HepG2 (cell line): ENCODE results near the gene APBA1. TPM values are rescaled to one million over a fixed set of nuclear protein-coding genes. Genes with fewer than 3 reads are reported as not detected.

Source experiments
- ATAC-seq: fragments of 200-7000 bp; cut with Tn5 transposase; 3 replicates; pipeline ENCODE4 v1.9.1; 2020; ENCODE audit warnings: mild to moderate bottlenecking, moderate library complexity
- BruUV-seq: library from RNA; stranded (reverse); fragments of 400-500 nt; replicated peaks from 2 replicates; lab custom pipeline; 2021; lab: Mats Ljungman, UMichigan
- CTCF ChIA-PET: fragments of 300-600 bp; formaldehyde crosslinking; extraction: SDS; loops from one replicate; lab custom pipeline; 2021; ENCODE audit warnings: low total read pairs, inconsistent platforms, low intra/inter-chr PET ratio; lab: Yijun Ruan, JAX
- POLR2A ChIA-PET: fragments of 350-600 bp; sonication (Branson Sonifier 250); formaldehyde crosslinking; loops from one replicate; lab custom pipeline; 2020; ENCODE audit warnings: antibody characterized with exemption, inconsistent platforms; lab: Yijun Ruan, JAX
- DNase-seq: peaks from one replicate; pipeline ENCODE4 v3.0.0-alpha.2; 2015; ENCODE audit warnings: low spot score
- FAIRE-seq: peaks from 3 replicates; lab custom pipeline; 2011; peaks lifted over from hg19 to GRCh38; lab: Jason Lieb, UNC
- H2AFZ ChIP-seq: one replicate; pipeline ENCODE4 v1.6.1; 2011; ENCODE audit warnings: low read length, inconsistent platforms
- H3K27ac ChIP-seq: fragments of 300-600 bp; 3 replicates; pipeline ENCODE4 v1.8.0; 2011; ENCODE audit warnings: mixed run types, mild to moderate bottlenecking, mixed read lengths, low read length, inconsistent platforms; ENCODE audit not compliant: insufficient read depth; ENCODE audit errors: extremely low read length
- H3K27me3 ChIP-seq, 2 experiments: fragments of 200-600 bp in 1 of 2; 2 replicates in 1 of 2; 3 replicates in 1 of 2; pipeline versions ENCODE4 v1.6.0 to v1.8.0; 2011; ENCODE audit warnings: low read length in 2 of 2, mild to moderate bottlenecking in 2 of 2, moderate library complexity in 2 of 2, inconsistent platforms in 1 of 2; ENCODE audit not compliant: insufficient read depth in 2 of 2, control insufficient read depth in 1 of 2
- H3K36me3 ChIP-seq, 2 experiments: fragments of 200-600 bp in 1 of 2; replicated peaks in 1 of 2; 2 replicates in 1 of 2; 3 replicates in 1 of 2; pipeline versions ENCODE4 v1.5.1 to v1.8.0; 2011; ENCODE audit warnings: low read length in 2 of 2, inconsistent platforms in 1 of 2; ENCODE audit not compliant: insufficient read depth in 2 of 2, control insufficient read depth in 1 of 2
- H3K4me1 ChIP-seq: 2 replicates; pipeline ENCODE4 v1.5.1; 2012; ENCODE audit warnings: low read length, inconsistent platforms; ENCODE audit not compliant: insufficient read depth
- H3K4me2 ChIP-seq: 2 replicates; pipeline ENCODE4 v1.6.0; 2011; ENCODE audit warnings: low read depth, low read length, inconsistent platforms
- H3K4me3 ChIP-seq, 3 experiments: fragments of 200-600 bp in 1 of 3; sonication (generic), shearing (Covaris generic) in 1 of 3; replicated peaks in 1 of 3; 2 replicates each; pipeline ENCODE4 v1.5.1; 2011 to 2016; ENCODE audit warnings: low read length in 3 of 3, inconsistent platforms in 2 of 3, low read depth in 2 of 3, mild to moderate bottlenecking in 2 of 3, control low read depth in 1 of 3, mixed read lengths in 1 of 3; ENCODE audit not compliant: insufficient read depth in 1 of 3
- H3K79me2 ChIP-seq: one replicate; pipeline ENCODE4 v1.6.1; 2011; ENCODE audit warnings: low read length, inconsistent platforms; ENCODE audit not compliant: insufficient read depth
- H3K9ac ChIP-seq: 2 replicates; pipeline ENCODE4 v1.6.0; 2011; ENCODE audit warnings: mild to moderate bottlenecking, low read depth, low read length, inconsistent platforms; ENCODE audit not compliant: insufficient read depth
- H3K9me3 ChIP-seq: 2 replicates; pipeline ENCODE4 v1.5.1; 2012; ENCODE audit warnings: mild to moderate bottlenecking, low read length
- H4K20me1 ChIP-seq: 2 replicates; pipeline ENCODE4 v1.6.0; 2011; ENCODE audit warnings: inconsistent platforms, mild to moderate bottlenecking, low read length, moderate library complexity; ENCODE audit not compliant: insufficient read depth
- JUND ChIP-seq: sonication (generic); formaldehyde crosslinking; IDR thresholded peaks from 2 replicates; pipeline ENCODE4 v1.8.0; 2022; ENCODE audit warnings: mild to moderate bottlenecking, missing genetic modification reagents
- ZBTB1 ChIP-seq: sonication (generic); formaldehyde crosslinking; IDR thresholded peaks from 2 replicates; pipeline ENCODE4 v1.4.0; 2020; ENCODE audit warnings: missing genetic modification reagents, borderline replicate concordance
- ZFP37 ChIP-seq: sonication (generic); formaldehyde crosslinking; IDR thresholded peaks from 2 replicates; pipeline ENCODE4 v1.4.0; 2020; ENCODE audit warnings: missing genetic modification reagents, borderline replicate concordance
- ZNF616 ChIP-seq: sonication (generic); formaldehyde crosslinking; IDR thresholded peaks from 2 replicates; pipeline ENCODE4 v1.5.0; 2020; ENCODE audit warnings: low read depth, mild to moderate bottlenecking, missing genetic modification reagents
- WGBS: methylation state at CpG from one replicate; pipeline ENCODE4 v1.1.6; 2017; ENCODE audit warnings: low lambda C conversion rate; 5-methylcytosine and 5-hydroxymethylcytosine counted together
- in situ Hi-C: cut with HindIII; loops from 2 replicates; pipeline ENCODE4 v1.10.0; 2017; ENCODE audit warnings: low pct_unique_long_range_greater_than_20kb; ENCODE audit not compliant: extremely low pct_ligation_motif_present
- intact Hi-C: fragments of 100-400 bp; cut with micrococcal nuclease; formaldehyde crosslinking; loops from one replicate; pipeline ENCODE4 v1.10.0; 2022; ENCODE audit not compliant: unreplicated experiment
- polyA plus RNA-seq, 8 experiments: library from polyadenylated mRNA; depleted of rRNA in 3 of 8; stranded (reverse) in 7 of 8; unstranded in 1 of 8; fragments of >200 nt; fragmentation: Illumina TruSeq in 4 of 8; extraction: Trizol in 4 of 8; gene quantifications; 2 replicates each; pipeline versions ENCODE4 v1.2.1 to v1.2.3, GENCODE V29; 2011 to 2016; ENCODE audit warnings: low read depth in 4 of 8, missing spikeins in 1 of 8, mixed read lengths in 1 of 8; ENCODE audit not compliant: insufficient read depth in 1 of 8
- total RNA-seq, 5 experiments: library from RNA; depleted of rRNA; stranded (reverse); fragments of >200 nt; fragmentation: Illumina TruSeq; extraction: Trizol; gene quantifications; 2 replicates each; pipeline ENCODE4 v1.2.3, GENCODE V29; 2016; ENCODE audit warnings: low read depth in 1 of 5
- TF ChIP-seq, protein P1 (sequence below): sonication (generic); formaldehyde crosslinking; IDR thresholded peaks from 2 replicates; pipeline ENCODE4 v1.9.0; 2022; ENCODE audit warnings: low read depth, missing genetic modification reagents
- TF ChIP-seq, protein P2 (sequence below): sonication (generic); formaldehyde crosslinking; IDR thresholded peaks from 2 replicates; pipeline ENCODE4 v1.4.0; 2020; ENCODE audit warnings: missing genetic modification reagents, borderline replicate concordance
- TF ChIP-seq, protein P3 (sequence below): sonication (generic); formaldehyde crosslinking; IDR thresholded peaks from 2 replicates; pipeline ENCODE4 v1.5.0; 2020; ENCODE audit warnings: mild to moderate bottlenecking, missing genetic modification reagents, moderate library complexity

APBA1 gene
- total and polyA plus RNA-seq, 2 of the 13 experiments (the other 11 are each of a cell fraction or from before 2014, with no cell fraction given), result 0.15 TPM; not detected in 1

DNA sequence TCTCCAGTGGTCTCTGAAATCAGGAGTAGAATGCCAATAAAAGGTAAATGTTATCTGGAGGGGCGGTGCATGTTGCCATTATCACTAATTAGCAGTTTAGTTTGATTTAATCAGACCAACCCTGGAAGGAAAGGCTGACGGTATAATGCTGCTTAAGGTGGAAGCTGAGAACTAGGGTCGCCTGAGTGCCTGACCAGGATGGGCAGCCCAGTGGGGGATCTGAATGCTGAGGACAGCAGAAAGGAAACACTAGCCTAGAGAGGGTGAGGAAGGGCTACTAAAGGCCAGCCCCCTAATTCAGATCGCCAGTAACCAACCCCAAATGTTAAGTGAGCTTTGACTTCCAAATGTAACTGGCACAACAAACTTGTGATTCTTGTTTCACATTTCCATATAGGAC lies 172.2 kb downstream of the APBA1 start:
- DNase-seq (no peak), ATAC-seq (no peak), FAIRE-seq (no peak)
- TF ChIP-seq ZBTB1 (CRISPR knock-in tag), result no peak
- TF ChIP-seq, protein P1, sequence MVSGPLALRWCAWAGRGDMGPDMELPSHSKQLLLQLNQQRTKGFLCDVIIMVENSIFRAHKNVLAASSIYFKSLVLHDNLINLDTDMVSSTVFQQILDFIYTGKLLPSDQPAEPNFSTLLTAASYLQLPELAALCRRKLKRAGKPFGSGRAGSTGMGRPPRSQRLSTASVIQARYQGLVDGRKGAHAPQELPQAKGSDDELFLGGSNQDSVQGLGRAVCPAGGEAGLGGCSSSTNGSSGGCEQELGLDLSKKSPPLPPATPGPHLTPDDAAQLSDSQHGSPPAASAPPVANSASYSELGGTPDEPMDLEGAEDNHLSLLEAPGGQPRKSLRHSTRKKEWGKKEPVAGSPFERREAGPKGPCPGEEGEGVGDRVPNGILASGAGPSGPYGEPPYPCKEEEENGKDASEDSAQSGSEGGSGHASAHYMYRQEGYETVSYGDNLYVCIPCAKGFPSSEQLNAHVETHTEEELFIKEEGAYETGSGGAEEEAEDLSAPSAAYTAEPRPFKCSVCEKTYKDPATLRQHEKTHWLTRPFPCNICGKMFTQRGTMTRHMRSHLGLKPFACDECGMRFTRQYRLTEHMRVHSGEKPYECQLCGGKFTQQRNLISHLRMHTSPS (CRISPR knock-in tag), result no peak
- no peak for TF ChIP-seq JUND (CRISPR knock-in tag)
- TF ChIP-seq ZFP37 (CRISPR knock-in tag), result no peak
- TF ChIP-seq, protein P2, sequence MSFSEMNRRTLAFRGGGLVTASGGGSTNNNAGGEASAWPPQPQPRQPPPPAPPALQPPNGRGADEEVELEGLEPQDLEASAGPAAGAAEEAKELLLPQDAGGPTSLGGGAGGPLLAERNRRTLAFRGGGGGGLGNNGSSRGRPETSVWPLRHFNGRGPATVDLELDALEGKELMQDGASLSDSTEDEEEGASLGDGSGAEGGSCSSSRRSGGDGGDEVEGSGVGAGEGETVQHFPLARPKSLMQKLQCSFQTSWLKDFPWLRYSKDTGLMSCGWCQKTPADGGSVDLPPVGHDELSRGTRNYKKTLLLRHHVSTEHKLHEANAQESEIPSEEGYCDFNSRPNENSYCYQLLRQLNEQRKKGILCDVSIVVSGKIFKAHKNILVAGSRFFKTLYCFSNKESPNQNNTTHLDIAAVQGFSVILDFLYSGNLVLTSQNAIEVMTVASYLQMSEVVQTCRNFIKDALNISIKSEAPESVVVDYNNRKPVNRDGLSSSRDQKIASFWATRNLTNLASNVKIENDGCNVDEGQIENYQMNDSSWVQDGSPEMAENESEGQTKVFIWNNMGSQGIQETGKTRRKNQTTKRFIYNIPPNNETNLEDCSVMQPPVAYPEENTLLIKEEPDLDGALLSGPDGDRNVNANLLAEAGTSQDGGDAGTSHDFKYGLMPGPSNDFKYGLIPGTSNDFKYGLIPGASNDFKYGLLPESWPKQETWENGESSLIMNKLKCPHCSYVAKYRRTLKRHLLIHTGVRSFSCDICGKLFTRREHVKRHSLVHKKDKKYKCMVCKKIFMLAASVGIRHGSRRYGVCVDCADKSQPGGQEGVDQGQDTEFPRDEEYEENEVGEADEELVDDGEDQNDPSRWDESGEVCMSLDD (CRISPR knock-in tag), result no peak
- TF ChIP-seq, protein P3, sequence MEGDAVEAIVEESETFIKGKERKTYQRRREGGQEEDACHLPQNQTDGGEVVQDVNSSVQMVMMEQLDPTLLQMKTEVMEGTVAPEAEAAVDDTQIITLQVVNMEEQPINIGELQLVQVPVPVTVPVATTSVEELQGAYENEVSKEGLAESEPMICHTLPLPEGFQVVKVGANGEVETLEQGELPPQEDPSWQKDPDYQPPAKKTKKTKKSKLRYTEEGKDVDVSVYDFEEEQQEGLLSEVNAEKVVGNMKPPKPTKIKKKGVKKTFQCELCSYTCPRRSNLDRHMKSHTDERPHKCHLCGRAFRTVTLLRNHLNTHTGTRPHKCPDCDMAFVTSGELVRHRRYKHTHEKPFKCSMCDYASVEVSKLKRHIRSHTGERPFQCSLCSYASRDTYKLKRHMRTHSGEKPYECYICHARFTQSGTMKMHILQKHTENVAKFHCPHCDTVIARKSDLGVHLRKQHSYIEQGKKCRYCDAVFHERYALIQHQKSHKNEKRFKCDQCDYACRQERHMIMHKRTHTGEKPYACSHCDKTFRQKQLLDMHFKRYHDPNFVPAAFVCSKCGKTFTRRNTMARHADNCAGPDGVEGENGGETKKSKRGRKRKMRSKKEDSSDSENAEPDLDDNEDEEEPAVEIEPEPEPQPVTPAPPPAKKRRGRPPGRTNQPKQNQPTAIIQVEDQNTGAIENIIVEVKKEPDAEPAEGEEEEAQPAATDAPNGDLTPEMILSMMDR, result no peak
- TF ChIP-seq ZNF616, result no peak
- 27% methylated on average over 4 of the region's 4 CpGs for WGBS
- Histone ChIP-seq H3K27me3 (peaks cover 0 to 57% of the 10 kb centered on the region in 2 experiments; a peak in 4 of 5 replicates), H3K4me3 (no peak overlapping the region), H4K20me1 (no peaks in the 10 kb centered on the region), H3K9ac (no peak overlapping the region), H3K79me2 (no peaks in the 10 kb centered on the region), H3K4me2 (no peak overlapping the region), H3K27ac (no peak overlapping the region), H3K36me3 (no peaks in the 10 kb centered on the region), H2AFZ (no peak overlapping the region), H3K4me1 (no peaks in the 10 kb centered on the region), H3K9me3 (no peaks in the 10 kb centered on the region)
- in situ Hi-C loops, result loop anchor here (5.0 kb wide), 1 partner anchor 58 kb away; no protein-coding TSS in a partner anchor
- no TSS peak for BruUV-seq
- intact Hi-C loops, result no loop called here
- ChIA-PET POLR2A (no interaction called here), CTCF (no interaction called here)
